ENCODE data around the gene SCAF8. TPM values are rescaled to one million over a fixed set of nuclear protein-coding genes. Genes with fewer than 3 reads are reported as not detected.
"Not testable (repeated sequence)": the region's sequence is repeated elsewhere in the genome, so short reads cannot be mapped to it uniquely, and the experiment has no call there.

The SCAF8 gene
- total RNA-seq, 4 donors from 2014 or later = 29.5 to 52.8 (median 37.4) TPM

DNA sequence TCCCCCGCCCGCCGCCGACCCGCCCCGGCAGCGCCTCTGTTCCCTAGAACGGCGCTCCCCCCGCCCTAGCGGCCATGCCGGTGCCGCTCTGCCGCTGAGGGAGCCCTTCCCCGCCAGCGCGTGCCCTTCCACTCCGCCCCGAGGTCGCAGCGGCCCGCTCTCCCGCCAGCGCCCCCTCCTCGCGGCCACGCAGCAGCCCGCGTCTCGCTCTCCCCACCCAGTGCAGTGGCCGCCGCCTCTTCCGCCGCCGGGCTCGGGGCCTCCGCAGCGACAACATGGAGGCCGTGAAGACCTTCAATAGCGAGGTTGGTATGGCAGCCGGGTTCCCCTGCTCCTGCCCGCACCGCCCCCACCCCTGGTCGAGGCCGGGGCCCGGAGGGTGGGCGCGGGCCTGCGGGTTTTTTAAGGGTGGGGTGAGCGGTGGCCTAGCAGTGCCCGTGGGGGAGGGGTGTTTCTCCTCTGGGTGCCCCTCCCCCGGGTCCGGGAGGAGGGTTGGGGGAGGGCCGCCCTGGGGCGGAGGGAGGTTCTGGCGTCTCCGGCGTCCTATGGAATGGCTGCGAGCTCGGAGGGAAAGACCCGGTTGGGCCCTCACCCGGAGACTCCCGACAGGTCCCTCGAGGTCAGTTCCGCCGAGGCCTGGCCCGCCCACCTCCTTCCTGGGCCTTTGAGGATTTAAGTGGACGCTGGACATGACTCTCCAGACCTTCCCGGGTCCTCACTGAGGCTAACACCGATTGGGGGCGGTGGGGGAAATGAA is 588 bp downstream of the SCAF8 start:
- DNase-seq (ENCODE audit: low spot score) (peak; percentile 85), ATAC-seq (ENCODE audit: low FRiP score) (peak; percentile 98)
- TF ChIP-seq CTCF (IDR thresholded peaks at IDR 0.05) = no peak

DNA sequence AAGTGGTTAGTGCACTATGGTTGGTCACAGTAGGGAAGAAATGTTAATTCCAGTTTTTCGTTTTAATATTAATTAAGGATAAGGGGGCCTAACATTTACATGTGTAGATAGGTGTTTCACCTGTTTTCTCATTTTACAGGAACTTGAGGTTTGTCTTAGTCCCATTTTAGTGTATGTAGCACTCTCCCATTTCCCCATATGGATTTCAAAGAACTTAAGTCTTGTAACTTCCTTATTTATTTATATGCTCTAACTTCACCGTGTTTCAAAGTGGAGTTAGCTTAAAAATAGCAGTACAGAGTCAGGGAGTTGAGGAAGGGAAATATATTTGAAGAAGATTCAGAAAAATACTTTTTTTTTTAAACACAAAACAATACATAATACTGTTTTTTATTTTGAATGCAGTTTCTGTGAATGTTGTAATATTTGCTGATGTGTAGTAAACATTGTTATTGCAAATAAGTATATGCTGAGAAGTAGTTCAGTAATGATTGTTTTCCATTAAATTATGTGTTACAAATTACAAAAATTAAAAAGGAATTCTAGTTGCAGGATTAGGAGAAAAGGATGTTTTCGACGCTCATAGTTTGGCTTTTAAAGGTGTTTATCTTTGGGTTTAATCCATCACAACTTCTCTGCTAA is 3.5 kb downstream of the SCAF8 start:
- DNase-seq (ENCODE audit: low spot score) = no peak
- TF ChIP-seq CTCF (IDR thresholded peaks at IDR 0.05) = no peak
- ATAC-seq (ENCODE audit: low FRiP score) = no peak

DNA sequence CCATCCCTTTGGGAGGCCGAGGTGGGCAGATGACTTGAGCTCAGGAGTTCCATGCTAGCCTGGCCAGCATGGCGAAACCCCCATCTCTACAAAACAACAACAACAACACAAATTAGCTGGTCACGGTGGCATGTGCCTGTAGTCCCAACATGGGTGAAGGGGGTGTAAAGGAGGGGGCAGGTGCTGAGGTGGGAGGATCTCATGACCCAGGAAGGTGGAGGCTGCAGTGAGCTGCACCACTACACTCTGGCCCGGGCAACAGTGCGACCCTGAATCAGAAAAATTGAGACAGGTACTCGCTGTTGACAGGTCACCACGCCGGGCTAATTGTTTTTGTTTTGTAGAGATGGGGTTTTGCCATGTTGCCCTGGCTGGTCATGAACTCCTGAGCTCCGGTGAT is 4.2 kb downstream of the SCAF8 start:
- TF ChIP-seq CTCF (IDR thresholded peaks at IDR 0.05) = no peak
- no peak for DNase-seq (ENCODE audit: low spot score)
- no peak for ATAC-seq (ENCODE audit: low FRiP score)

- no peak for TF ChIP-seq CTCF (IDR thresholded peaks at IDR 0.05)
- ATAC-seq (ENCODE audit: low FRiP score) = no peak
- DNase-seq (ENCODE audit: low spot score) = no peak
Measured at GRCh38 chr6:154738551-154738961, 5.3 kb downstream of the SCAF8 start.

GRCh38 chr6:154740658-154741057 is 7.4 kb downstream of the SCAF8 start:
- no peak for DNase-seq (ENCODE audit: low spot score)
- TF ChIP-seq CTCF (IDR thresholded peaks at IDR 0.05) = no peak
- no peak for ATAC-seq (ENCODE audit: low FRiP score)

DNA sequence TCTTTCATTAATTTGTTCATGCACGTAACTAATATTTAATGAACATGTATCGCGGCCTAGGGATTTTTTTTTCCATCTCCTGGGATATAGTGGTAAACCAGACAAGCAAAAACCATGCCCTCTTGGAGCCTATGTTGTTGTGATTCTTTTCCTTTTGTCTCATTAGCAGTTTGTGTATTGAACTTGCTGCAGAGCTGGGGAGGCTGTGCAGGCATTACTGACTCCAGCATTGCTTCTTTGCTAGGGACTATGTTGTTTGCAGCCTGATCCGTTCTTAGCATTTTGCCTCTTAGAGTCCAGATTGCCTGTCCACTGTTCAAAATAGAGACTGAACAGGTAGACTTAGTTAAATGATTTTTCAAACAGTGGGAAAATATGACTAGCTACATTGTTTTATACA is 9.7 kb downstream of the SCAF8 start:
- DNase-seq (ENCODE audit: low spot score) (no peak), ATAC-seq (ENCODE audit: low FRiP score) (no peak)
- TF ChIP-seq CTCF (IDR thresholded peaks at IDR 0.05) = no peak

DNA sequence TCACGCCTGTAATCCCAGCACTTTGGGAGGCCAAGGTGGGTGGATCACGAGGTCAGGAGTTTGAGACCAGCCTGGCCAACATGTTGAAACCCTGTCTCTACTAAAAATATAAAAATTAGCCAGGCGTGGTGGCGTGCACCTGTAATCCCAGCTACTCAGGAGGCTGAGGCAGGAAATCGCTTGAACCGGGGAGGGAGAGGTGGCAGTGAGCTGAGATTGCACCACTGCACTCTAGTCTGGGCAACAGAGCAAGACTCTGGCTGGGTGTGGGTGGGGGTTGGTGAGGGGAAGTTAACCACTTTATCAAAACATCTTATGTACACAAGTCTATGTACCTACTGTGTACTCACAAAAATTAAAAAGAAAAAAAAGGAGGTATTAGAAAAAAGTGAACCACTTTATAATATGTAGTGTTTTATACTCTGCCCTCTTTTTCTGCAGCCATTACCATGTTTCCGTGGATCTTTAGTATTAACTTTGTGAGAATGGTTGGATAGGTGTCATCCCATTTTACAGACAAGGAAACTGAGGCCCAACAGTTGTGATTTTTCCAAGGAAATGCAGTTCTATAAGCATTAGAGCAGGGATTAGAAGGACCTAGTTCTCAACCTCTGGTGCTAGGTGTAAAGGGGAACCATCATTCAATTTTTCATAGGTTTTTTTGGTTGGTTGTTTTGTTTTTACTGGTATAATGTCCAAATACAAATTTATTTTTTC is 11.0 kb downstream of the SCAF8 start:
- DNase-seq (ENCODE audit: low spot score); ATAC-seq (ENCODE audit: low FRiP score): not testable (repeated sequence)
